ENCODE data around the gene RAD23A. TPM values are rescaled to one million over a fixed set of nuclear protein-coding genes. Genes with fewer than 3 reads are reported as not detected.
"Not testable (repeated sequence)": the region's sequence is repeated elsewhere in the genome, so short reads cannot be mapped to it uniquely, and the experiment has no call there.

Gene RAD23A
- total RNA-seq, 1 donor from 2014 or later, result 83.1 TPM

GRCh38 chr19:12913011-12913561 lies 32.6 kb upstream of the RAD23A start:
- no peak for TF ChIP-seq CTCF (IDR thresholded peaks at IDR 0.05)
- Mint-ChIP-seq H3K36me3 (ENCODE audit: unreplicated experiment) (no peaks in the 10 kb centered on the region), H3K4me1 (ENCODE audit: unreplicated experiment) (peaks cover 5% of the 10 kb centered on the region), H3K27ac (ENCODE audit: unreplicated experiment) (no peak overlapping the region), H3K4me3 (ENCODE audit: unreplicated experiment) (no peak overlapping the region), H3K9me3 (ENCODE audit: unreplicated experiment) (no peaks in the 10 kb centered on the region), H3K27me3 (ENCODE audit: unreplicated experiment) (peaks cover 12% of the 10 kb centered on the region)
- DNase-seq (ENCODE audit: extremely low spot score, unreplicated experiment), result no peak

GRCh38 chr19:12913851-12914690 lies 31.6 kb upstream of the RAD23A start:
- peaks cover 8% of the 10 kb centered on the region for H3K4me1 Mint-ChIP-seq (ENCODE audit: unreplicated experiment)
- no peak for DNase-seq (ENCODE audit: extremely low spot score, unreplicated experiment)
- TF ChIP-seq CTCF (IDR thresholded peaks at IDR 0.05), result no peak
- peaks cover 12% of the 10 kb centered on the region for H3K27me3 Mint-ChIP-seq (ENCODE audit: unreplicated experiment)
- H3K4me3 Mint-ChIP-seq (ENCODE audit: unreplicated experiment), result no peak overlapping the region
- no peak overlapping the region for H3K27ac Mint-ChIP-seq (ENCODE audit: unreplicated experiment)
- no peaks in the 10 kb centered on the region for H3K36me3 Mint-ChIP-seq (ENCODE audit: unreplicated experiment)
- no peaks in the 10 kb centered on the region for H3K9me3 Mint-ChIP-seq (ENCODE audit: unreplicated experiment)

DNA sequence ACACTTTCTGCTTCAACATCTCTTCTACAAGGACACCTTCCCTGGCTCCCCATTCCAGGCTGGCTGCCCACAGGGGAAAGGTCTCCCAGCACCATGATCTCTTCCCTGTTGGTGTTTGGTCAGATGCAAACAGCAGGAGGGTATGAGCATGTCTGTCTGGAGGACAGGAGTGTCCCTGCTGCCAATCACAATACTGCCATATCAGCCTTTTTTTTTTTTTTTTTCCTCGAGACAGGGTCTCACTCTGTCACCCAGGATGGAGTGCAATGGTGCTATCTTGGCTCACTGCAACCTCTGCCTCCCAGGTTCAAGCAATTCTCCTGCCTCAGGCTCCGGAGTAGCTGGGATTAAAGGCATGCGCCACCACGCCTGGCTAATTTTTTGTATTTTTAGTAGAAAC lies 29.8 kb upstream of the RAD23A start:
- peaks cover 12% of the 10 kb centered on the region for H3K27me3 Mint-ChIP-seq (ENCODE audit: unreplicated experiment)
- H3K4me3 Mint-ChIP-seq (ENCODE audit: unreplicated experiment); DNase-seq (ENCODE audit: extremely low spot score, unreplicated experiment); H3K9me3 Mint-ChIP-seq (ENCODE audit: unreplicated experiment); H3K36me3 Mint-ChIP-seq (ENCODE audit: unreplicated experiment); H3K27ac Mint-ChIP-seq (ENCODE audit: unreplicated experiment): not testable (repeated sequence)
- peaks cover 13% of the 10 kb centered on the region for H3K4me1 Mint-ChIP-seq (ENCODE audit: unreplicated experiment)

GRCh38 chr19:12918253-12918652 lies 27.4 kb upstream of the RAD23A start:
- H3K4me3 Mint-ChIP-seq (ENCODE audit: unreplicated experiment), result no peak overlapping the region
- no peak overlapping the region for H3K27ac Mint-ChIP-seq (ENCODE audit: unreplicated experiment)
- no peaks in the 10 kb centered on the region for H3K9me3 Mint-ChIP-seq (ENCODE audit: unreplicated experiment)

DNA sequence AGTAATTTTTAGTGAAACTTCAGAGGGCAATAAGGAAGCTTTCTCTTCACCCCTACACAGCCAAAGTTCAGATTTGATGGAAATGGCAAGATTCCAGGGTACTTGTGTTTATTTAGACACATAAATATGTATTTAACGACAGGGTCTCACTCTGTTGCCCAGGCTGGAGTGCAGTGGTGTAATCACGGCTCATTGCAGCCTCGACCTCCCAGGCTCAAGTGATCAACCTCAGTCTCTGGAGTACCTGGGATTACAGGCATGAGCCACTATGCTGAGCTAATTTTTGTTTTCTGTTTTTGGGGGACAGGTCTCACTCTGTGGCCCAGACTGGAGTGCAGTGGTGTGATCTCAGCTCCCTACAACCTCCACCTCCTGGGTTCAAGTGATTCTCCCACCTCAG lies 24.6 kb upstream of the RAD23A start:
- H3K4me1 Mint-ChIP-seq (ENCODE audit: unreplicated experiment), result peaks cover 8% of the 10 kb centered on the region
- no peak for TF ChIP-seq CTCF (IDR thresholded peaks at IDR 0.05)
- no peak for DNase-seq (ENCODE audit: extremely low spot score, unreplicated experiment)
- no peaks in the 10 kb centered on the region for H3K27me3 Mint-ChIP-seq (ENCODE audit: unreplicated experiment)
- H3K36me3 Mint-ChIP-seq (ENCODE audit: unreplicated experiment), result peaks cover 18% of the 10 kb centered on the region
- H3K27ac Mint-ChIP-seq (ENCODE audit: unreplicated experiment), result no peak overlapping the region
- no peak overlapping the region for H3K4me3 Mint-ChIP-seq (ENCODE audit: unreplicated experiment)
- no peaks in the 10 kb centered on the region for H3K9me3 Mint-ChIP-seq (ENCODE audit: unreplicated experiment)

More at GRCh38 chr19:12918253-12918652, 27.4 kb upstream of the RAD23A start:
- DNase-seq (ENCODE audit: extremely low spot score, unreplicated experiment), result no peak
- no peak for TF ChIP-seq CTCF (IDR thresholded peaks at IDR 0.05)
- Mint-ChIP-seq H3K4me1 (ENCODE audit: unreplicated experiment) (peaks cover 8% of the 10 kb centered on the region), H3K27me3 (ENCODE audit: unreplicated experiment) (peaks cover 6% of the 10 kb centered on the region), H3K36me3 (ENCODE audit: unreplicated experiment) (peaks cover 5% of the 10 kb centered on the region)

All from osteocyte (in vitro differentiated cells).